Adipocyte (in vitro differentiated cells): ENCODE measurements around the gene SPACA5.
A peak's percentile ranks its signal among the peaks of the same experiment; 100 is the strongest.
"Not testable (repeated sequence)": the region's sequence is repeated elsewhere in the genome, so short reads cannot be mapped to it uniquely, and the experiment has no call there.

Experiments used
- DNase-seq: peaks from one replicate; pipeline ENCODE4 v3.0.0-alpha.2; 2015; ENCODE audit warnings: low read depth
- H3K27me3 ChIP-seq: replicated peaks from 2 replicates; pipeline ENCODE4 v1.7.0; 2013; ENCODE audit warnings: mild to moderate bottlenecking, low read length, moderate library complexity; ENCODE audit not compliant: control insufficient read depth, insufficient read depth
- H3K36me3 ChIP-seq: 2 replicates; pipeline ENCODE4 v1.7.0; 2013; ENCODE audit warnings: low read length, mild to moderate bottlenecking, moderate library complexity; ENCODE audit not compliant: control insufficient read depth, insufficient read depth, severe bottlenecking
- H3K4me1 ChIP-seq: 2 replicates; pipeline ENCODE4 v1.7.0; 2013; ENCODE audit warnings: mild to moderate bottlenecking, low read length, moderate library complexity; ENCODE audit not compliant: control insufficient read depth, insufficient read depth
- H3K4me3 ChIP-seq: 2 replicates; pipeline ENCODE4 v1.7.0; 2013; ENCODE audit warnings: mild to moderate bottlenecking, low read length, moderate library complexity
- H3K9ac ChIP-seq: 2 replicates; pipeline ENCODE4 v1.7.0; 2013; ENCODE audit warnings: mild to moderate bottlenecking, low read length, moderate library complexity
- H3K9me3 ChIP-seq: 2 replicates; pipeline ENCODE4 v1.7.0; 2013; ENCODE audit warnings: mild to moderate bottlenecking, low read length, moderate library complexity; ENCODE audit not compliant: control insufficient read depth

Gene SPACA5

DNA sequence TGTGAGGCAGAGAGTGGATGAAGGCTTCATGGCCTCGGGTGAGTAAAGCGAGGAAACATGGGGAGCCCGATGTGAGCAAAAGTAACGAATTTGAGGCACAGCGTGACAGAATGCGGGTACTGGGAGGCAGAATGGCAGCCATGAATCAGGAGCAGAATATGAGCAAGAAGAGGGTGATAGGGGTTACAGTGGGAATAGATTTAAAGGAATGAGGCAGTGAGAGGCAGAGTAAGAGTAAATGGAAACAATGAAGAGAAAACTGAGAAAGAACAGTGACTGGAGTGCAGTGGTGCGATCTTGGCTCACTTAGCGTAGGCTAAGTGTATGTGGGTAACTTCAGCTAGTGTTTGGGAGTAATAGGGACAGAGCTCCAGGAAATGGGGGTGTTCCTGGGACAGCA is at the start of gene SPACA5:
TSS of gene SPACA5 (plus strand) at position 301 of the 400 bp plus-strand sequence. CDS start 815 bp downstream, outside the sequence.
- H3K9ac ChIP-seq, H3K4me3 ChIP-seq, H3K27me3 ChIP-seq, H3K36me3 ChIP-seq, H3K9me3 ChIP-seq, DNase-seq, H3K4me1 ChIP-seq: not testable (repeated sequence)

DNA sequence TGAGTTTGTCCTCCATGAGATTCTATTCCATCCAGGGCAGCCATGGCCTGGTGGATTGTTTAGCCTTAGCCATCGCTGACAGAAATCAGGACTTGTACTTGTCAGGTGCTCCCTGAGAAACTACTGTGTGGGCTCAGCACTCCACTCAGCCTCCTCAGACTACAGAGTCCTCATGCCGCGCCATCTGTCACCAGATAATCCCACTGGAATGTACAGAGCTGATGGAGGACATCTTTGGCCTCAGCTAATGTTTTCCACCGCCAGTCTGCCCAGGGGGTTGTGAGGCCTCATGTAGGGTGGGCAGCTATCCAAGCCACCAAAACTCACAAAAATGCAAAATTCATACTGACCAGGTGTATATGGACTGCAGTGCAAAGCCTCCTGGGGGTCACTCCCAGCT is 48.6 kb upstream of the SPACA5 start:
- not testable (repeated sequence) for H3K27me3 ChIP-seq, H3K4me3 ChIP-seq, H3K9ac ChIP-seq, DNase-seq, H3K4me1 ChIP-seq, H3K36me3 ChIP-seq
- H3K9me3 ChIP-seq = peaks cover 20% of the 10 kb centered on the region

DNA sequence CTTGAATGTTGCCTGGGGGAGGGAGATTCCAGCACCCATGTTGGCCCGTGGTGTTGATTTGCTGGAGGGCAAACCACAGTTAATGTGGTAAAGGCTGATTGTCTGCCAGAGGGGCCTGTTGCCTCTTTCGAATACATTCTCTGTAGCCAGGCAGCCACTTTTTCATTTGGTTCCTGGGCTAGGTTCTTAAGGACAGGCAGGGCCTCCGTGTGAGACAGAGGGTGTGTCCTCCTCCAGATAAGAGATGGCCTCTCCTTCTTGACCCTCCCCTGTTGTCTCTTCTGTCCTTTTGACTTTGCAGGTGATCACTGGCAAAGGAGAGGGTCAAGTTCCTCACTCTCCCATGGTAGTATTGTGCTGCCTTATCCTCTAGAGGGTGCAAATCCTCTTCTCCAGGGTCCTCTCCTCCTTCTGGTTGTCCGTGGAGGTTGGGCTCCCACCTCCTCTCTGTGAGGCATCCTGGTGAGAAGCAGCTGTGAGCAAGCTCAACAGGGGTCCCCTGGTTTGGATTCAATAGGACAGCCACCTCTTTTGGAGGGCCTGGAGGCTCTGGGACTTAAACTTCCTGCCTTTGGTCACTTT is 47.9 kb upstream of the SPACA5 start:
- no peaks in the 10 kb centered on the region for H3K36me3 ChIP-seq
- DNase-seq = no peak
- no peak overlapping the region for H3K9ac ChIP-seq
- no peaks in the 10 kb centered on the region for H3K4me1 ChIP-seq
- H3K9me3 ChIP-seq = peaks cover 25% of the 10 kb centered on the region
- no peak overlapping the region for H3K4me3 ChIP-seq
- H3K27me3 ChIP-seq = no peaks in the 10 kb centered on the region

DNA sequence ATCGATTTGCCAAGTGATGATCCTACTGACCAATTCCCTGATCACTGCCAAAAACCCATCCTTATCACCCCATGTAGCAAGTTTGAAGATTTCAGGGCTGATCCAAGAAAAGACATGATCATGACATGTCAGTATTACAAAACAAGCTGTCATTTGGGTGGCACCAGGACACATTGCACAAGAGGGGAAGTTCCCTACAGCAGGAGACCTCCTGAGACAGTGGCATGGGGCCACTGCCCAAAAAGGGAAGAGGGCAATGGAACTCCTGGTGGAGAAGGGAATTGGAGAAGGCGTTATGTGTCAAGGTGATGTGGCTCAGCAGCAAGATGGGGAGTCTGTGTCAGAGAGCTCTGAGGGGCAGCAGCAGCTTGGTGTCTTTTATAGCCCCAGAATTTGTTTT is 46.4 kb upstream of the SPACA5 start:
- Histone ChIP-seq H3K9me3 (peaks cover 37% of the 10 kb centered on the region), H3K4me3 (no peak overlapping the region), H3K36me3 (no peaks in the 10 kb centered on the region), H3K9ac (no peak overlapping the region), H3K4me1 (no peaks in the 10 kb centered on the region), H3K27me3 (no peaks in the 10 kb centered on the region)
- no peak for DNase-seq

DNA sequence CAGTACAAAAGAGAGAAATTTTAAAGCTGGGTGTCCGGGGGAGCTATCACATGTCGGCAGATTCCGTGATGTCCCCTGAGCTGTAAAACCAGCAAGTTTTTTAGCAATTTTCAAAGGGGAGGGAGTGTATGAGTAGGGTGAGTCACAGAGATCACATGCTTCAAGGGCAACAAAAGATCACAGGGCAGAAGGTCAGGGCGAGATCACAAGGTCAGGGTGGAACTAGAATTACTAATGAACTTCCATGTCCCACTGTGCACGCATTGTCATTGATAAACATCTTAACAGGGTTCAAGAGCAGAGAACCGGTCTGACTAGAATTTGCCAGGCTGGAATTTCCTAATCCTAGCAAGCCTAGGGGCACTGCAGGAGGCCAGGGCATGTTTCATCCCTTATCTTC is 45.0 kb upstream of the SPACA5 start:
- H3K27me3 ChIP-seq, H3K4me1 ChIP-seq, H3K9ac ChIP-seq, H3K4me3 ChIP-seq, H3K36me3 ChIP-seq, DNase-seq: not testable (repeated sequence)
- peaks cover 37% of the 10 kb centered on the region for H3K9me3 ChIP-seq

DNA sequence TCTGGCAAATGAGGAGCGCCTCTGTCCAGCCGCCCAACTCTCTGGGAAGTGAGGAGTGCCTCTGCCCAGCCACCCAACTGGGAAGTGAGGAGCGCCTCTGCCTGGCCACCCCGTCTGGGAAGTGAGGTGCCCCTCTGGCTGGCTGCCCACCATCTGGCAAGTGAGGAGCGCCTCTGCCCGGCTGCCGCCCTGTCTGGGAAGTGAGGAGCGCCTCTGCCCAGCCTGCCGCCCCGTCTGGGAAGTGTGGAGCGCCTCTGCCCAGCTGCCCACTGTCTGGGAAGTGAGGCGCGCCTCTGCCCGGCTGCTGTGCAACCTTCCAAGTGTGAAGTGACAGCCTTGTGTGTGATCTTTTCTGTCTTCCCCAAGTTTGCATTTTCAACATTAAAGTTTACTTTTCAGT is 41.3 kb upstream of the SPACA5 start:
- peaks cover 66% of the 10 kb centered on the region for H3K9me3 ChIP-seq
- H3K4me1 ChIP-seq, H3K4me3 ChIP-seq, H3K9ac ChIP-seq, DNase-seq, H3K36me3 ChIP-seq, H3K27me3 ChIP-seq: not testable (repeated sequence)

DNA sequence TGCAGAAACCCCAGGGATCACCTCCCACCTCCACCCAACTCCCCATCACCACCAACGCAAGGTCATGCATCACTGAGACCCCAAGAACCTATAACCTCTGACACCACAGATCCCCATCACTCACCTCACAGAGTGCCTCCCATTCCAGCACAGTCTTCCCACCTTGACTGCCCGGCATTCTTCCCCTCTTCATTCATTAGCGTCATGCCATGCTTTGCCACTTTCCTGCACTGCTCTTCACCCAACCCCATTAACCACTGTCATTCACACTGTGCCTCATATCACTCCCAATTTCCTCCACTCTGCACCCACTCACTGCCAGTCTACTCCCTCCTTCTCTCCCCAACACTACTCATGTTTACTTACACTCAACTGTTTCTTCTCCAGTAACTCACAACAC is 33.6 kb upstream of the SPACA5 start:
- Histone ChIP-seq H3K9ac (no peak overlapping the region), H3K27me3 (no peaks in the 10 kb centered on the region), H3K36me3 (peaks cover 39% of the 10 kb centered on the region), H3K9me3 (peaks cover 98% of the 10 kb centered on the region), H3K4me1 (no peaks in the 10 kb centered on the region), H3K4me3 (peak overlapping the region; percentile 46)
- DNase-seq = no peak

DNA sequence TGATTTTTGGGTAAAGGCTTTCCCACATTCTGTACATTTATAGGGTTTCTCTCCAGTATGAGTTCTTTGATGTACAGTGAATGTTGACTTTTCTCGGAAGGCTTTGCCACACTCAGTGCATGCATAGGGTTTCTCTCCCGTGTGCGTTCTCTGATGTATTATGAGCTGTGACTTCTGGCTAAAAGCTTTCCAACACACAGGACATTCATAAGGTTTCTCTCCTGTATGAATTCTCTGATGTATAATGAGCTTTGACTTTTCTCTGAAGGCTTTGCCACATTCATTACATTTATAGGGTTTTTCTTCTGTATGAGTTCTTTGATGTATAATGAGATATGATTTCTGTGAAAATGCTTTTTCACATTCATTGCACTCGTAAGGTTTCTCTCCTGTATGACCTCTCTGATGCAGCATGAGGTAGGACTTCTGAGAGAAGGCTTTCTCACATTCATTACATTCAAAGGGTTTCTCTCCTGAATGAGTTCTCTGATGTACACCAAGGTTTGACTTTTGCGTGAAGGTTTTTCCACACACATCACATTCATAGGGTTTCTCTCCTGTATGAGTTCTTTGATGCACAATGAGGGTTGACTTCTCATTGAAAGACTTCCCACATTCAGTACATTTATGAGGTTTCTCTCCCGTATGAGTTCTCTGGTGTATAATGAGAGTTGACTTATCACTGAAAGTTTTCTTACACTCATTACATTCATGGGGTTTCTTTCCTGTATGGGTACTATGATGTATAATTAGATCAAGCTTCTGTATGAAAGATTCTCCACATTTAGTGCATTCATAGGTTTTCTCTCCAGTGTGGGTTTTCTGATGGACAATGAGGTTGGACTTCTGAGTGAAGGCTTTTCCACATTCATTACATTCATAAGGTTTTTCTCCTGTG is 30.3 kb upstream of the SPACA5 start:
- Histone ChIP-seq H3K36me3 (peaks cover 71% of the 10 kb centered on the region), H3K4me3 (peak overlapping the region; percentile 72), H3K4me1 (no peaks in the 10 kb centered on the region), H3K9me3 (peaks cover 100% of the 10 kb centered on the region), H3K27me3 (no peaks in the 10 kb centered on the region), H3K9ac (no peak overlapping the region)
- DNase-seq = no peak

DNA sequence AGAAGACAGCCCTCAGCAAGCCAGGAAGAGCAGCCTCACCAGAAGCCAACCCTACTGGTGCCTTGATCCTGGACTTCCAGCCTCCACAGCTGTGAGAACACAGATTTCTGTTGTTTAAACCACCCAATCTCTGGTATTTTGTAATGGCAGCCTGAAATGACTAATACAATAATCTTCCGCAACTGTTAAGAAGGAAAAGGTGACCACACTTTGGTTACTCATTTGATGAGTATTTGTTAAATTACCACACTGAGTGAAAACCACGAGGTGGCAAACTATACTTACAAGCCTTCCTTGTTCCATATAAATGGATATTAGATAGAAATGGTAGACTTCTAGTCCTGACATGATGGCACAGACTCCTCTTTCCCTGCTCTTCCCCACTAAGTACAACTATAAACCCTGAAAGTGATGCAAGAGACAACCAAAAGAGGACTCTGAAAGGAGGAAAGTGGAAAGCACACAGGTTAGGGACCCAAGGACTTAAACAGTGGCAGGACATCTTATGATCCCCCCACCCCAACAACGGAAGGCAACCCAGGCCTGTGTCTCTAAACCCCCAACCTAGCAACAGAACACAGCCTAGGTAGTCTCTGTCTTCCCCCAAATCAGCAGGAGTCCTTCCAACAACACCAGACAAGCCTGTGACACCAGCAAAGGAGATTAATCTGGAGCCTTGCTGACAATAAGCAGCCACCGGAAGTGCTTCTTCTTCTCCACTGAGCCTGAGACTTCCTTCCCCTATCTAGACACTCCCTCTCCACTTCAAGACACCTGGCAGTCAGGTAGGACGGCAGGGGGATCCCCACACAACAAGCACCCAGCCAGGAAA is 15.3 kb upstream of the SPACA5 start:
- H3K4me1 ChIP-seq = peaks cover 5% of the 10 kb centered on the region
- peak overlapping the region; percentile 46 for H3K4me3 ChIP-seq
- no peak for DNase-seq
- peaks cover 21% of the 10 kb centered on the region for H3K36me3 ChIP-seq
- H3K27me3 ChIP-seq = no peaks in the 10 kb centered on the region
- peaks cover 80% of the 10 kb centered on the region for H3K9me3 ChIP-seq
- no peak overlapping the region for H3K9ac ChIP-seq

DNA sequence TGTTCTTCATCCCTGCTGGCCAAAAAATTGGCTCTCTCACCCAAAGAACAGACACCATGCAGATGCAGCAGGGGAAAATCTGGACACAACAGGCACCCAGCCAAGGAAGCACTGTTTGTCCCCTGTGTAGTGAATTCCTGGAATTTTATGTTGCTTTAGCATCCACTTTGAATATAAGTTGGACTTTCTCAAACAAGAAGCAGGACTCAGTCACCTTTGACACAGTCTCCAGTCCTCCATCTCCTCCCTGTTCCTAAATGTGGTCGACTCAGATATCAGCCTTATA is 14.8 kb upstream of the SPACA5 start:
- no peak for DNase-seq
- Histone ChIP-seq H3K4me3 (no peak overlapping the region), H3K36me3 (peaks cover 21% of the 10 kb centered on the region), H3K9me3 (peaks cover 78% of the 10 kb centered on the region), H3K4me1 (peaks cover 5% of the 10 kb centered on the region), H3K27me3 (no peaks in the 10 kb centered on the region), H3K9ac (no peak overlapping the region)

DNA sequence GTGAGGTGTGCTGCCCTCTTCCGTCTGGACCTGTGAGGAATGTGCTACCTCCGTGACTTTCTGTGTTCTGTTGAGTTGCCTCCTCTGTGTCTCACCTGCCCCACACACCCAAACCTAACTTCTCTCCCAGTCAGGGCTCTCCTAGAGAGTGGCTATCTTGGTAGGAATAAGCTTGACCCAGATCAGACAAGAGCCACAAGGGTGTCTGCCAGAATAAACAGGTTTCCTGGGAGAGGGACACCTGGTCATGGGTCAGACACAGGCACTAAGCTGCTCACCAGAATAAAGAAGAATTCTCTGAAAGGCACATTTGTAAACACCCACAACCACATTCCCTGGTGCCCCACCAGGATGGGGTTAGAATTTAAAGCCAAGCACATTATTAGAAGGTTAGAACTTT is 14.1 kb upstream of the SPACA5 start:
- DNase-seq = no peak
- Histone ChIP-seq H3K9ac (no peak overlapping the region), H3K27me3 (no peaks in the 10 kb centered on the region), H3K4me3 (no peak overlapping the region), H3K4me1 (peaks cover 5% of the 10 kb centered on the region), H3K36me3 (peaks cover 14% of the 10 kb centered on the region), H3K9me3 (peaks cover 72% of the 10 kb centered on the region)
